ENCODE measurements around the gene CEMIP.
"Not testable (repeated sequence)": the region's sequence is repeated elsewhere in the genome, so short reads cannot be mapped to it uniquely, and the experiment has no call there.

CEMIP gene

DNA sequence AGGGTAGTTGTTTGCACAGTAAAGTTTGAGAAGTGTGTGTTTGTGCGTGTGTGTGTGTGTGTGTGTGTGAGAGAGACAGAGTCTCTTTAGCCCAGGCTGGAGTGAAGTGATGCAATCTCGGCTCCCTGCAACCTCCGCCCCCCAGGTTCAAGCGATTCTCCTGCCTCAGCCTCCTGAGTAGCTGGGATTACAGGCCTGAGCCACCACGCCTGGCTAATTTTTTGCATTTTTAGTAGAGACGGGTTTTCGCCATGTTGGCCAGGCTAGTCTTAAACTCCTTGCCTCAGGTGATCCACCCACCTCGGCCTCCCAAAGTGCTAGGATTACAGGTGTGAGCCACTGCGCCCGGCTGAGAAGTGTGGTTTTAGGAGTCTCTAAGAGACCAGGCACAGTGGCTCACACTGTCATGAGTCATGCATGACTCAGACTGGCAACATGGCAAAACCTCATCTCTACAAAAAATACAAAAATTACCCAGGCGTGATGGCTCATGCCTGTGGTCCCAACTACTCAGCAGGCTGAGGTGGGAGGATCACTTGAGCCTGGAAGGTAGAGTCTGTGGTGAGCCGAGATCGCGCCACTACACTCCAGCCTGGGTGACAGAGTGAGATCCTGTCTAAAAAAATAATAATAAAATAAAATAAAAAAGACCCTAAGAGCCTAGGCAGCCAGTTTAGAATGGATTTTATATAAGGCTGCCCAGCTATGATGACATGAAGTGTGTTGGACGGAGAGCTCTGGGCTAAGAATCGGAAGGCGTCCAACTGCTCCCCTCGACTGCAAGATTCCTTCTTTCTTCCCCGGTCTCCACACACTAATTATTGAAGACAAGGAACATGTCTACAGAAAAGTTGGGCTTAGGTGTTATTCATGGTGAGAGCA lies 176.6 kb downstream of the CEMIP start:
- not testable (repeated sequence) for H3K9ac ChIP-seq (ENCODE audit: low read depth, low read length); H3K36me3 ChIP-seq (ENCODE audit: insufficient read depth, low read length); H3K9me3 ChIP-seq (ENCODE audit: control insufficient read depth, insufficient read depth, low read length)
- H3K4me1 ChIP-seq (ENCODE audit: insufficient read depth, low read length) = peaks cover 32% of the 10 kb centered on the region

DNA sequence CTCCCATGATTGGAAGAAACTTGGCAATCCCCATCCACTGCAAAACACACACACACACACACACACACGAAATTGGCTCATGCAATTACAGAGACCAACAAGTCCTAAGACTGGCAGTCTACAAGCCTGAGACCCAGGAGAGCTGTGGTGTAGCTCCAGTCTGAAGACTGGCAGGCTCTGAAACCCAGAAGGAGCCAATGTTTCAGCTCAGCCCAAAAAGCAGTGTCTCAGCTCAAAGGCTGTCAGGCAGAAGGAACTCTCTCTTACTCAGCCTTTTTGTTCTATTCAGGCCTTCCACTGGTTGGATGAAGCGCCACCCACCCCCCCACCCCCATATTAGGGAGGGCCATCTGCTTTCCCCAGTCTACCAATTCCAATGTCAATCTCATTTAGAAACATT lies 178.4 kb downstream of the CEMIP start:
- Histone ChIP-seq H3K36me3 (ENCODE audit: insufficient read depth, low read length) (0 out of 2 replicates have a peak, but pooled peaks cover 3% of the 10 kb centered on the region), H3K9ac (ENCODE audit: low read depth, low read length) (no peak overlapping the region), H3K9me3 (ENCODE audit: control insufficient read depth, insufficient read depth, low read length) (no peaks in the 10 kb centered on the region), H3K4me1 (ENCODE audit: insufficient read depth, low read length) (peaks cover 32% of the 10 kb centered on the region)

DNA sequence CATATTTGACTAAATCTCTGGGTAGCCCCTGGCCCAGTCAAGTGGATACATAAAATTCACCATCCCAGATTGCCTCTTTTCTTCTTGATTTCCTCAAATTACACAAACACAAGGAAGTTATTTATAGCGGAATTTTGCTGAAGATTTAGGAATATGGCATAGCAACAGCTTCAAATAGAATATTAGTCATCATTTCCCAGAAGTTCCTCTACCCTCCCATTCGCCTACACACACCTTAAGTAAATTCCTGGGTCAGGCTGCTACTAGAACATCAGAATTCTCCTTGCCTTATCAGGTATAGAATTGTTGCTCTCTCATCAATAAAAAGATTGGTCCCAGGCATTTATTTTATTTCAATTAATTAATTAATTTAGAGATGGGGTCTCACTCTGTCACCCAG lies 178.8 kb downstream of the CEMIP start:
- peaks cover 32% of the 10 kb centered on the region for H3K4me1 ChIP-seq (ENCODE audit: insufficient read depth, low read length)
- no peak overlapping the region for H3K9ac ChIP-seq (ENCODE audit: low read depth, low read length)
- no peaks in the 10 kb centered on the region for H3K9me3 ChIP-seq (ENCODE audit: control insufficient read depth, insufficient read depth, low read length)
- 0 out of 2 replicates have a peak, but pooled peaks cover 3% of the 10 kb centered on the region for H3K36me3 ChIP-seq (ENCODE audit: insufficient read depth, low read length)

DNA sequence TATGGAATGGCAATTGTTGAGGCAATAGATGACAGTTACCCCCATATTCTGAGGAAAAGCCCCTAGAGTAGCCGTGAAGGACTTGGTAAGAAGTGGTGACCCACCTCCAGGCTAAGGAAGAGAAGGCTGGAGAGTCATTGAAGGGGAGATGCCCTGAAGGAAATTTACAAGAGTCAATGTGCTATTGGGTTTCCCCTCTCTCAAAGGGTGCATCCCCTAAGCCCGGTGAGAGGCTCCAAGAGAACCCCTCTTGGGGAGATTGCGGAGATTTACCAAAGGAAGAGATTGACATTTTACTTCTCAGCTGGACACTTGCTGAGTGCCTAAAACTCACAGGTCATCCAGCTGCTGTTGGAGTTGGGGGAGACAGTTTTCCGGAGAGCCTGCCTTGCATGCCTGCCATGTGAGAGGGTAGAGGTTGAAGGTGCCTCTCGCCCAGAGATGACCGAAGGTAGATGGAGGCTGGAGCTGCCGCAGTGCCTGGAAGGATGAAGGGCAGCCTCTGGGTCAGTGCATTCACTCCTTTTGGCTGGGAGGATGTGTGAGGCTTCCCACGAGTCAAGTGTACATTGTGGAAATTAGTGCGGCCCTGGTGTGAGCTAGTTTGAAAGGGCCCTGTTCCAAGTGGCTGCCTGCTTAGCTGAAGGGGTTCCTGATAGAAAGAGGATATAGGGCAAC lies 179.8 kb downstream of the CEMIP start:
- Histone ChIP-seq H3K4me1 (ENCODE audit: insufficient read depth, low read length) (peaks cover 24% of the 10 kb centered on the region), H3K9me3 (ENCODE audit: control insufficient read depth, insufficient read depth, low read length) (no peaks in the 10 kb centered on the region), H3K36me3 (ENCODE audit: insufficient read depth, low read length) (0 out of 2 replicates have a peak, but pooled peaks cover 3% of the 10 kb centered on the region), H3K9ac (ENCODE audit: low read depth, low read length) (no peak overlapping the region)

DNA sequence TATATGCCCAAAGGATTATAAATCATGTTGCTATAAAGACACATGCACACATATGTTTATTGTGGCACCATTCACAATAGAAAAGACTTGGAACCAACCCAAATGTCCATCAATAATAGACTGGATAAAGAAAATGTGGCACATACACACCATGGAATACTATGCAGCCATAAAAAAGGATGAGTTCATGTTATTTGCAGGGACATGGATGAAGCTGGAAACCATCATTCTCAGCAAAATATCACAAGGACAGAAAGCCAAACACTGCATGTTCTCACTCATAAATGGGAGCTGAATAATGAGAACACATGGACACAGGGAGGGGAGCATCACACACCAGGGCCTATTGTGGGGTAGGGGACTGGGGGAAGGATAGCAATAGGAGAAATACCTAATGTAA lies 186.3 kb downstream of the CEMIP start:
- H3K4me1 ChIP-seq (ENCODE audit: insufficient read depth, low read length) = peaks cover 28% of the 10 kb centered on the region
- H3K36me3 ChIP-seq (ENCODE audit: insufficient read depth, low read length); H3K9ac ChIP-seq (ENCODE audit: low read depth, low read length); H3K9me3 ChIP-seq (ENCODE audit: control insufficient read depth, insufficient read depth, low read length): not testable (repeated sequence)

DNA sequence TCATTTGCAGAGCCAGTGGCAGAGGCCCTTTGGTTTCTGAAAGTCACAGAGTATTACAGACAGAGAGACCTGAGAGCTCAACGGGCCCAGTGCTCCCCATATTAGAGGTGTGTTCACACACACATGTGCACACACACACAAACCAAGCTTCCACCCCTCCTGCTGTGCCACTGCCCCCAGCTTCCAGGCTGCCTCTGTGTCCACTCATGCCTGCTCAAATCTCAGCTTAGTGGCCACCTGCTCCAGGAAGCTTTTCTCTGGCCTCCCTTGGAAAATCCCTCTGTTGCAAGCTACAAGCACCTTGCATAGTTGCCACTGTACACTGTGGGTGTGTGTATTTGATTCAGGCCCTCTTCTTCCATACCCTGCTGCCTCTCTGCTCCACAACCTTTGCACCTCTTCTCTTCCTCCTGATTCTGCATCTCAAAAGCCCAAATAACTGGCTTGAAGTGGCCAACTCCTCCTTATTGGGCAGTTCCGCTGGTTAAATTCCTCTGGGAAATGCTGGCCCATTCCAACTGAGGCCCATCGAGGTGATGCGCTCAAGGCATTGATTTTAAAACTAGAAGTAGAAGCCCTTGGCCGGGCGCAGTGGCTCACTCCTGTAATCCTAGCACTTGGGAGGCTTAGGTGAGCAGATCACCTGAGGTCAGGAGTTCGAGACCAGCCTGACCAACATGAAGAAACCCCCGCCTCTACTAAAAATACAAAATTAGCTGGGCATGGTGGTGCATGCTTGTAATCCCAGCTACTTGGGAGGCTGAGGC lies 187.4 kb downstream of the CEMIP start:
- Histone ChIP-seq H3K36me3 (ENCODE audit: insufficient read depth, low read length) (peaks cover 3% of the 10 kb centered on the region; the same call in 1 of the 2 replicates), H3K4me1 (ENCODE audit: insufficient read depth, low read length) (peaks cover 29% of the 10 kb centered on the region), H3K9me3 (ENCODE audit: control insufficient read depth, insufficient read depth, low read length) (no peaks in the 10 kb centered on the region), H3K9ac (ENCODE audit: low read depth, low read length) (no peak overlapping the region)

DNA sequence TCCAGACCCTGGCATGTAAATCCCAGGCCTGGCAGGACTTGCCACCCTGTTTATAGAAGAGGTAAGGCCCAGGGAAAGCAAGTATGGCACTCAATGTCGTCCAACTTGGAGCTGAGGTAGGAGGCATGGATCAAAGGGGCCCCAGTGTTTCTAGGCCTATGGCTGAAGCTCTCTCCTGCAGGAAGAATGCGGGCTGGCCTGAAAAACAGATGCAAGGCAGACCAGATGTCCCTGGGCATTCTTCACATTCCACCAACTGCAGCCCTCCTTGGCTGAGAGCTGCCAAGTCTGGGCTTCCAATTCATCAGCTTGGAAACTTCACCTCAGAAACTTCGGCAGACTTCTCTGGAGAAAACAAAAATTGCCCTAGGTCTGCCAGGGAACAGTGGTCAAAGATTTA lies 188.3 kb downstream of the CEMIP start:
- no peak overlapping the region for H3K9ac ChIP-seq (ENCODE audit: low read depth, low read length)

DNA sequence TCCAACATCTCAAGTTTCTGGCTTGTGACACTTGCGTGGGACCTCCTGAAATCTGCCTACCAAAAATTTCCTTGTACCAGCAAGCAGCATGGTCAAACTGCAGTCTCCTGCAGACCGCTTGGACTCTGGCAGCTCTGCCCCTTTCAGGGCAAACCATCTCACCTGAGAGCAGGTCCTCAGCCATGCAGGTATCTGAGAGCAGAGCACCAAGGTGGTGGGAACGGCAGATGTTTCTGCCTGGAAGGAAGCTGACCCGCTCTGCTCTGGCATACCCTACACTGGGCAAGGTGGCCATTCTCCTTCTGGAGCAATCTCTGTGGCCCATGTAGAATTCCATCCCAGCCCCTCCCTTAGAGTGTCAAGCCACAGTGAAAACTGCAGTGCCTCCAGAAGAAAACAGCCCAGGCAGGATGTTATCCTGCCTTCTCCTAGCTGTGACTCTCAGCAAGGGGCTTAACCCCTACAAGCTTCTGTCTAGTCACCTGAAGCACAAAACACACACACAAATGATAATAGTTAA lies 188.9 kb downstream of the CEMIP start:
- Histone ChIP-seq H3K36me3 (ENCODE audit: insufficient read depth, low read length) (peaks cover 3% of the 10 kb centered on the region; the same call in 1 of the 2 replicates), H3K9ac (ENCODE audit: low read depth, low read length) (no peak overlapping the region), H3K4me1 (ENCODE audit: insufficient read depth, low read length) (peaks cover 29% of the 10 kb centered on the region), H3K9me3 (ENCODE audit: control insufficient read depth, insufficient read depth, low read length) (no peaks in the 10 kb centered on the region)

More for the DNA sequence above, 188.3 kb downstream of the CEMIP start:
- H3K36me3 ChIP-seq (ENCODE audit: insufficient read depth, low read length) = peaks cover 3% of the 10 kb centered on the region; the same call in 1 of the 2 replicates
- H3K4me1 ChIP-seq (ENCODE audit: insufficient read depth, low read length) = peaks cover 29% of the 10 kb centered on the region
- H3K9me3 ChIP-seq (ENCODE audit: control insufficient read depth, insufficient read depth, low read length) = no peaks in the 10 kb centered on the region

DNA sequence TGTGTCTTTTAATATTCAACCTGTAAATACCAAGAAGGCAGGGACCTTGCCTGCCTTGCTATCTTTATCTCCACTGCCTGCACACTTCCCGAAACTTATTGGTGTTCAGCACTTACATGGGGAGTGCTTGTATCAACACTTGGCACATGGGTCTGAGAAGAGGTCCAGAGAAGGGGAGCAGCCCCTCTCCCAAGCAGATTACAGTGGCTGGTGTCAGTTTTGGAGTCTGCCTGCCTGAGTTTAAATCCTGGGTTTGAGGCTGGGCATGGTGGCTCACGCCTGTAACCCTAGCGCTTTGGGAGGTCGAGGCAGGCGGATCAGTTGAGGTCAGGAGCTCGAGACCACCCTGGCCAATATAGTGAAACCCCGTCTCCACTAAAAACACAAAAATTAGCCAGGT lies 190.1 kb downstream of the CEMIP start:
- H3K4me1 ChIP-seq (ENCODE audit: insufficient read depth, low read length) = peaks cover 29% of the 10 kb centered on the region
- no peak overlapping the region for H3K9ac ChIP-seq (ENCODE audit: low read depth, low read length)
- H3K9me3 ChIP-seq (ENCODE audit: control insufficient read depth, insufficient read depth, low read length) = no peaks in the 10 kb centered on the region
- peaks cover 3% of the 10 kb centered on the region; the same call in 1 of the 2 replicates for H3K36me3 ChIP-seq (ENCODE audit: insufficient read depth, low read length)

DNA sequence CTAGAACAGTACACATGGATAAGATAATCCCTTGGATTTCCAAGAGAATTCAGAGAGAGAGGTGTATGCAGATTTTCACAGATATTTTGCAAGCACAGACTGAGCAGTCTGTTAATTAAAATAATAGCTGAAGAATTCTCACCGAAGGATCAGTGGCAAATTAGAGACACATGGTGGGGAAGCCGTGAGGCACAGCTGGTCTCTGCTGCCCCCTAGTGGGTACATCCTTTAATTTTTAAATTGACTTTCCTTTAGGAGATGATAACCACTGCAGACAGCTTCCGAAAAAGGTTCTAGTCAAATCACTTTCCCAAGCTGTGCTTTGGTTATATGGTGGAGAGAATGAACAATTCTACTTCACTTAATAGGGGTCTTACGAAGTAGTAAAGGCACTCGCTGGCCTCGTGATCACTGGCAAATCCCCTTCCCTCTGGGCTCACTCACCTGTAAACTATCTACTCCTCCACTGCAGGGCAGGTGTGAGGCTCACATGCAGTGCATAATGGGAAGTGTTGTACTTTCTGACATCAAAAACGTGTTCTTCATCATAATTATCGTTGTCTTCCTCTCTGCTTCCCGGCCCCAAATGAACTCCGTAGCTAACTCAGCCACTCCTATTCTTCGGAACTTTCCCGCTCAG lies 191.0 kb downstream of the CEMIP start:
- no peaks in the 10 kb centered on the region for H3K9me3 ChIP-seq (ENCODE audit: control insufficient read depth, insufficient read depth, low read length)
- H3K4me1 ChIP-seq (ENCODE audit: insufficient read depth, low read length) = peaks cover 29% of the 10 kb centered on the region
- H3K36me3 ChIP-seq (ENCODE audit: insufficient read depth, low read length) = peaks cover 3% of the 10 kb centered on the region; the same call in 1 of the 2 replicates
- H3K9ac ChIP-seq (ENCODE audit: low read depth, low read length) = no peak overlapping the region

DNA sequence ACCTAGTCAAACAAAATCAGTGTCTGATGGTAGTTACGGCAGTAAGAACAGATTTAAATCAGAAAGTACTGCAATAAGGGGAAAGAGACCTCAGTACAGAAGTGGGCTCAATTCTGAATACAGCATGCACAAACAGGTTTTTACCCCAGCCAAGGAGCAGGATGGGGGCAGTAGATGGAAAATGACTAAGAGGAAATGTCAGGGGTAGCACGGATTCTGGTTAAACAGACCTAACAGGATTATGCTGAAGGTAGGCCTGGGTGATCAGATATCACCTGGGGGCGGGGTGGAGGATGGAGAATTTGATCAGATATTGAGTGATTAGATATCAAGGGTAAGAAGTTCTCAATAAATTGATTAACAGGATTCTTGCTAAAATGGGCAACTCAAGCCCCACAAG lies 191.5 kb downstream of the CEMIP start:
- Histone ChIP-seq H3K9me3 (ENCODE audit: control insufficient read depth, insufficient read depth, low read length) (no peaks in the 10 kb centered on the region), H3K9ac (ENCODE audit: low read depth, low read length) (no peak overlapping the region), H3K4me1 (ENCODE audit: insufficient read depth, low read length) (peaks cover 29% of the 10 kb centered on the region), H3K36me3 (ENCODE audit: insufficient read depth, low read length) (peaks cover 3% of the 10 kb centered on the region; the same call in 1 of the 2 replicates)

DNA sequence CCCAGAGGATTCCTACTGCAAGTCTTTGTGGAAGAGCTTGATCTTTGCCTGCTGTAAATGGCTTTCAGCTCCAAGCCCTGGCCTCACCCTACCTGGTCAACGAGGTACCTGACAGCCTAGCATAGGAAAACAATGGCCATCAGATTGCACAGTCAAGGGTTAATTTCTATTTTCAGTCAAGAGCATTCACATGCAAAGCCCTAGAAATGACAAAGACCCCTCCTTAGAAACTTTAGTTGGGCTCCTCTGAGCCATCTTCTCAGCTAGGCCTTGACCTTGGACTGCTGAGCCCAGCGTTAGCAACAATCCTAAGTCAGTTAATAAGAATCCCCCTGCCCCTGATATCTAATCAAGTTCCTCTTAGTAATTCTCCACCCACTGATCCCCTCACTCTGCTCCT lies 192.0 kb downstream of the CEMIP start:
- H3K9ac ChIP-seq (ENCODE audit: low read depth, low read length) = no peak overlapping the region
- H3K9me3 ChIP-seq (ENCODE audit: control insufficient read depth, insufficient read depth, low read length) = no peaks in the 10 kb centered on the region
- H3K4me1 ChIP-seq (ENCODE audit: insufficient read depth, low read length) = peaks cover 28% of the 10 kb centered on the region
- peaks cover 3% of the 10 kb centered on the region; the same call in 1 of the 2 replicates for H3K36me3 ChIP-seq (ENCODE audit: insufficient read depth, low read length)

DNA sequence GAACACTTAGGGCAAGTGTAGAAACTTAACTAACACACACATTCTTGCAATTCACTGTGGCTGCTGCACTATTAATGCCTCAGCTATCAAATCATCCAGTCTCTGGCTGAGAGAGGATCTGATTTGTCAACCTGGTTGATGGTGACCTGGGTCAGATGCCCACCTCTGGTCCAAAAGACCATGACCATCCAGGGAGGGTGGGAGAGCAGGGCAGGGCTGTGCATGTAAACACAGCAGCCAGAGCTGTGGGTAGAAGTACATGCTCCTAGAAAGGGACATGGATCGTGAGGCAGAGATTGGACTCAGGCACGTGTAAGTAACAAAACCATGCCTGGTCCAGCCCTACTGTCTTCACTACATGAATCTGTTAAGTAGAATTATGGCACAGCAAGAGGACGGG lies 193.1 kb downstream of the CEMIP start:
- H3K36me3 ChIP-seq (ENCODE audit: insufficient read depth, low read length) = peaks cover 3% of the 10 kb centered on the region; the same call in 1 of the 2 replicates
- no peak overlapping the region for H3K9ac ChIP-seq (ENCODE audit: low read depth, low read length)
- H3K9me3 ChIP-seq (ENCODE audit: control insufficient read depth, insufficient read depth, low read length) = no peaks in the 10 kb centered on the region
- peaks cover 21% of the 10 kb centered on the region for H3K4me1 ChIP-seq (ENCODE audit: insufficient read depth, low read length)

DNA sequence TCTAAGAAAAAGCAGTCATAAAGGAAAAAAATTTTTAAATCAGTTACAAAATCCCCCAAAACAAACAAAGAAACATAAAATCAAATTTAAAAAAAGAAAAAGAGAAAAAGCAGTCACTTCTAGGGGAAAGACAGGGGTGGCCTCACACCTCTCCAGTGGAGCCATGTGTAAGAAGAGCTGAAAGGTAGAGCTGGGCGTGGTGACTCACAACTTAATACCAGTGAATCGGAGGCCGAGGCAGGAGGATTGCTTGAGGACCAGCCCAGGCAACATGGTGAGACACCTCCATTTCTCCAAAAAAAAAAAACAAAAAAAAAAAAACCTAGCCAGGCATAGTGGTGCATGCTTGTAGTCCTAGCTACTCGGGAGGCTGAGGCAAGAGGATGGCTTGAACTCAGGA lies 195.7 kb downstream of the CEMIP start:
- no peaks in the 10 kb centered on the region for H3K9me3 ChIP-seq (ENCODE audit: control insufficient read depth, insufficient read depth, low read length)
- H3K4me1 ChIP-seq (ENCODE audit: insufficient read depth, low read length) = peaks cover 25% of the 10 kb centered on the region
- H3K9ac ChIP-seq (ENCODE audit: low read depth, low read length) = no peak overlapping the region
- peaks cover 5% of the 10 kb centered on the region; the same call in 1 of the 2 replicates for H3K36me3 ChIP-seq (ENCODE audit: insufficient read depth, low read length)
